Smooth muscle cell (in vitro differentiated cells): ENCODE data around the gene ARHGDIG. TPM values are rescaled to one million over a fixed set of nuclear protein-coding genes. Genes with fewer than 3 reads are reported as not detected.

Experiments
- DNase-seq: peaks from one replicate; lab custom pipeline; 2025; ENCODE audit not compliant: unreplicated experiment; lab: John Stamatoyannopoulos, UW
- H2AFZ ChIP-seq: fragments of 200-600 bp; sonication (generic); 2 replicates; pipeline ENCODE4 v1.6.0; 2016; ENCODE audit warnings: antibody characterized with exemption, low read depth, mild to moderate bottlenecking
- H3F3A ChIP-seq: fragments of 200-600 bp; sonication (generic); 2 replicates; pipeline ENCODE4 v1.6.0; 2017; ENCODE audit warnings: antibody characterized with exemption, low read depth
- H3K27ac ChIP-seq: fragments of 200-600 bp; sonication (generic); 2 replicates; pipeline ENCODE4 v1.5.1; 2016; ENCODE audit warnings: low read depth, mild to moderate bottlenecking
- H3K27me3 ChIP-seq: fragments of 200-600 bp; sonication (generic); 2 replicates; pipeline ENCODE4 v1.6.1; 2016; ENCODE audit warnings: low read depth, mild to moderate bottlenecking
- H3K36me3 ChIP-seq: fragments of 200-600 bp; sonication (generic); 2 replicates; pipeline ENCODE4 v1.5.1; 2016; ENCODE audit warnings: low read depth
- H3K4me1 ChIP-seq: fragments of 200-600 bp; sonication (generic); 2 replicates; pipeline ENCODE4 v1.5.1; 2016; ENCODE audit warnings: low read depth
- H3K4me2 ChIP-seq: fragments of 200-600 bp; sonication (generic); 2 replicates; pipeline ENCODE4 v1.6.0; 2016; ENCODE audit warnings: mild to moderate bottlenecking
- H3K4me3 ChIP-seq: fragments of 200-600 bp; sonication (generic); 2 replicates; pipeline ENCODE4 v1.5.1; 2016; ENCODE audit warnings: mild to moderate bottlenecking
- H3K79me2 ChIP-seq: fragments of 200-600 bp; sonication (generic); 2 replicates; pipeline ENCODE4 v1.6.0; 2016; ENCODE audit warnings: low read depth, mild to moderate bottlenecking
- H3K9ac ChIP-seq: fragments of 200-600 bp; sonication (generic); 2 replicates; pipeline ENCODE4 v1.6.0; 2016; ENCODE audit warnings: low read depth
- H3K9me3 ChIP-seq: fragments of 200-600 bp; sonication (generic); replicated peaks from 2 replicates; pipeline ENCODE4 v1.5.1; 2016; ENCODE audit warnings: low read depth
- H4K20me1 ChIP-seq: fragments of 200-600 bp; sonication (generic); 2 replicates; pipeline ENCODE4 v1.6.0; 2016; ENCODE audit warnings: low read depth
- WGBS: methylation state at CpG from one replicate; pipeline ENCODE4 v1.1.7; 2016; ENCODE audit warnings: low lambda C conversion rate; 5-methylcytosine and 5-hydroxymethylcytosine counted together
- polyA plus RNA-seq: library from polyadenylated mRNA; unstranded; fragments of >200 nt; fragmentation: Nextera tagmentation; extraction: Ambion mirVana; gene quantifications from 2 replicates; pipeline ENCODE4 v1.2.1, GENCODE V29; 2016
- total RNA-seq: library from RNA; depleted of rRNA; stranded (reverse); fragments of >200 nt; gene quantifications from 2 replicates; pipeline ENCODE4 v1.2.3, GENCODE V29; 2014
- TF ChIP-seq, protein P1 (sequence below): fragments of 200-600 bp; sonication (generic); IDR thresholded peaks from 2 replicates; pipeline ENCODE4 v1.5.1; 2017; ENCODE audit warnings: borderline replicate concordance, mild to moderate bottlenecking, antibody characterized with exemption; ENCODE audit not compliant: insufficient read depth, poor library complexity, severe bottlenecking

Gene ARHGDIG
- total and polyA plus RNA-seq, 2 experiments from 2014 or later: 0.58 to 2.9 TPM

DNA sequence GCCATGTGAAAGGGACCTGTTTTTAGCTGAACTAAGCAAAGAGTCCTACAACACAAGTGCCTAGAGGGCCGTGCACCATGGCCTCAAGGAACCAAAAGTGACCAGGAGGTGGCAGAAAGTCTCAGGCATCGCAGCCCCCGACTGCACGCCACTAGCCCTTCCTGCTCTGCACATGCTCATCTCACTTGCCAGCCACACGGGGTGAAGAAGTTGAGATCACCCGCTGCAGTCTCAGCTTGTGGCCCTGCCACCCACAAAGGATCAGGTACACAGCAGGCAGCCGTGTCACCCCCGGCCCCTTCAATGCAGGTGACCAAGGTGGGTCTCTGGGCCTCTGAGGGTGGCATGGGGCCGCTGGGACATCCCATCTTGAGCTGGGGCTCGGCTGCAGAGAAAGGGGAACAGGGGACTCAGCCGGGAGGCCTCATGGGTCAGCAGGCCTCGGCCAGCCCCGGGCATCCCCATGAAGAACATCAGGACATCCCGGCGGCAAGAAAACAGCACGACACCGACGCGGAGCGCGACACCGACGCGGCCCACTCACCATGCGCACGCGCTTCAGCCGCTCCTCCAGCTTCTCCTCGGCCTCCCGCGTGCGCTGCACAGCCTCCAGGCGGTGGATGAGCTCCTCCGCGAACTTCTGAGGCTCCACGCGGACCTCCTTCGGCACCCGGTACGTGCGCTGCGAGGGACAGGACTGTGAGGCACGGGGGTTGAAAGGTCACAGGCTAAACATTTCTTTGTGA, 23.5 kb downstream of the ARHGDIG start:
- 96% methylated on average over 43 of the region's 43 CpGs for WGBS
- TF ChIP-seq, protein P1, sequence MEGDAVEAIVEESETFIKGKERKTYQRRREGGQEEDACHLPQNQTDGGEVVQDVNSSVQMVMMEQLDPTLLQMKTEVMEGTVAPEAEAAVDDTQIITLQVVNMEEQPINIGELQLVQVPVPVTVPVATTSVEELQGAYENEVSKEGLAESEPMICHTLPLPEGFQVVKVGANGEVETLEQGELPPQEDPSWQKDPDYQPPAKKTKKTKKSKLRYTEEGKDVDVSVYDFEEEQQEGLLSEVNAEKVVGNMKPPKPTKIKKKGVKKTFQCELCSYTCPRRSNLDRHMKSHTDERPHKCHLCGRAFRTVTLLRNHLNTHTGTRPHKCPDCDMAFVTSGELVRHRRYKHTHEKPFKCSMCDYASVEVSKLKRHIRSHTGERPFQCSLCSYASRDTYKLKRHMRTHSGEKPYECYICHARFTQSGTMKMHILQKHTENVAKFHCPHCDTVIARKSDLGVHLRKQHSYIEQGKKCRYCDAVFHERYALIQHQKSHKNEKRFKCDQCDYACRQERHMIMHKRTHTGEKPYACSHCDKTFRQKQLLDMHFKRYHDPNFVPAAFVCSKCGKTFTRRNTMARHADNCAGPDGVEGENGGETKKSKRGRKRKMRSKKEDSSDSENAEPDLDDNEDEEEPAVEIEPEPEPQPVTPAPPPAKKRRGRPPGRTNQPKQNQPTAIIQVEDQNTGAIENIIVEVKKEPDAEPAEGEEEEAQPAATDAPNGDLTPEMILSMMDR: no peak
- H3K79me2 ChIP-seq: peaks cover 2% of the 10 kb centered on the region
- no peak overlapping the region for H3K4me3 ChIP-seq
- no peaks in the 10 kb centered on the region for H3F3A ChIP-seq
- no peak overlapping the region for H3K27ac ChIP-seq
- no peak overlapping the region for H2AFZ ChIP-seq
- H3K9ac ChIP-seq: no peak overlapping the region
- no peak for DNase-seq
- no peak overlapping the region for H3K4me2 ChIP-seq
- no peaks in the 10 kb centered on the region for H3K4me1 ChIP-seq
- peaks cover 26% of the 10 kb centered on the region for H4K20me1 ChIP-seq
- no peaks in the 10 kb centered on the region for H3K36me3 ChIP-seq
- H3K27me3 ChIP-seq: no peaks in the 10 kb centered on the region
- H3K9me3 ChIP-seq: no peaks in the 10 kb centered on the region

DNA sequence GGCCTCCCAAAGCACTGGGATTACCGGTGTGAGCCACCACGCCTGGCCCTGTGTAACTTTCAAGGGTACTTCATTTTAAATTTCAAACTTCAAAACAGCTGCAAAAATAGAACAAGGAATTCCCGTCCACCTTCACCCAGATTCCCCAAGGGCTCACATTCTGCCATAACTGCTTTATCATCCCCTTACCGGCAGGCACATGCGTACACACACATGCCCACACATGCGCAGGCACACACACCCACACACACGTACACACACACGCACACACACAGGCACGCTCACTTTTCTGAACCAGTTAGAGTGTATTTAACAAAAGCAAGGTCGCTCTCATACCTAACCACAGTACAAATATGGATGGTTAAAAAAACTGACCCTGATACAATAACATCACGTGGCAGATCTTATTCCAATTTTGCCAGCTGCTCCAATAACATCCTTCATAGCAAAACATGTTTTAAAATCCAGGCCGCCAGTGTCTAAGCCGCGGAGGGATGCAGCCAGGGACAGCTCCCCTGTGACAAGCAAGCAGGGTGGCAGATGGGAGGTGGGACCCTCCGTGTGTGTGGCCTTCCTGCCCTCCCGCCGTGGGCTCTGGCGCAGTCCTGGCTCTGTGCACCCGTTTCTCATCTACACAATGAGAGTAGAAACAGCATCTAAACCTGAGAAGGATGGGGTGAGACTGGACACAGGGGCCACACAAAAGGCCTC, 25.7 kb downstream of the ARHGDIG start:
- TF ChIP-seq, protein P1: no peak
- WGBS: 96% methylated on average over 19 of the region's 19 CpGs
- no peak overlapping the region for H3K27ac ChIP-seq

DNA sequence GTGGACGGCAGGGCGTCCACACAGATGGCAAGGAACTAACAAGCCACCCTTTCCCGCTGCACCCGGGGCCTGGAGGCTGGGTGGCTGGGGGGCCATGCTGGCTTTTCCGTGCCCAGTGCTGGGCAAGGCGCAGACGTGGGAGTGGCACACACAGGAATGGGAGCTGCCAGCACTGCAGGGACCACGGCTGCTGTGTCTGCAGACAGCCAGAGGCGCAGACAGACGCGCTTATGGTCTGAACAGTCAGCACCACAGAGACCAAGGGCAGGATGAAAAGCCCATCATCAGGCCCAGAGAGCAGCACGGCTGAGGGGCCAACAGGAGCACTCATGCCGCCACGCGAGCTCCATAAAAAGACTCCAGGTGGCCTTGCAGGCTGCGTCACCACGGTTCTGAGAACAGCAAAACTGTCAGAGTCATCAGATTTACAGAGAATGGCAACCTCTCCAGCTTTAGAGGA, 26.6 kb downstream of the ARHGDIG start:
- no peak overlapping the region for H3K4me3 ChIP-seq
- H4K20me1 ChIP-seq: peaks cover 27% of the 10 kb centered on the region
- H3K79me2 ChIP-seq: peaks cover 2% of the 10 kb centered on the region
- no peak overlapping the region for H2AFZ ChIP-seq
- no peaks in the 10 kb centered on the region for H3K27me3 ChIP-seq
- DNase-seq: no peak
- no peaks in the 10 kb centered on the region for H3K9me3 ChIP-seq
- no peak overlapping the region for H3K9ac ChIP-seq
- 96% methylated on average over 17 of the region's 17 CpGs for WGBS
- H3K27ac ChIP-seq: no peak overlapping the region
- H3F3A ChIP-seq: no peaks in the 10 kb centered on the region
- H3K36me3 ChIP-seq: no peaks in the 10 kb centered on the region
- H3K4me2 ChIP-seq: no peak overlapping the region
- TF ChIP-seq, protein P1: no peak
- no peaks in the 10 kb centered on the region for H3K4me1 ChIP-seq

More for the DNA sequence above, 25.7 kb downstream of the ARHGDIG start:
- Histone ChIP-seq H3K36me3 (no peaks in the 10 kb centered on the region), H3K4me2 (no peak overlapping the region), H3F3A (no peaks in the 10 kb centered on the region), H3K4me1 (no peaks in the 10 kb centered on the region), H3K9me3 (no peaks in the 10 kb centered on the region), H3K4me3 (no peak overlapping the region), H3K9ac (no peak overlapping the region), H3K27me3 (no peaks in the 10 kb centered on the region), H4K20me1 (peaks cover 27% of the 10 kb centered on the region), H2AFZ (no peak overlapping the region), H3K79me2 (peaks cover 2% of the 10 kb centered on the region)
- no peak for DNase-seq
